Stimulated activated CD8-positive, alpha-beta memory T cell treated with anti-CD3 and anti-CD28 coated beads, Interleukin-7, amount 100 ng/mL, for 4 hours (primary cell): Measurements from ENCODE around the gene MOCOS.

Source experiments
- DNase-seq, 2 donors: peaks; one replicate each; pipeline ENCODE4 v3.0.0-alpha.2; 2020; ENCODE audit warnings: low read depth in 2 of 2

Gene MOCOS

DNA sequence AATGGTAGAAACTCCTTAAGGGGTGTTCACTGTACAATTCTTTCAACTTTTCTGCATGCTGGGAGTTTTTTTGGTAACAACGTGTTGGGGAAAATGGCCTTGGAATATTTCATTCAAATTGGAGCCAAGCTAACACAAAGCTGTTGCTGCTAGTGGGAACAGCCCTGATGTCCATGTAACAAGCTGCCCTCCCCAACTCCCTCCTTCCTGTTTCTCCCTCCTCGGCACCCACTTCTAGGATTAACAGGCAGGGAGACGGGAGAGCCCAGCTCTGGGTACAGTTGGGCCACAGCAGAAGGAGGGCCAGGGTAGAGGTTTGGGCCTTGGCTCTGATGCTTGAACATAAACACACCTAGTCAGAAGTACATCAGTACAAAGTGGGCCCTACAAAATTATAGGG lies 9.4 kb upstream of the MOCOS start:
- DNase-seq: no peak

DNA sequence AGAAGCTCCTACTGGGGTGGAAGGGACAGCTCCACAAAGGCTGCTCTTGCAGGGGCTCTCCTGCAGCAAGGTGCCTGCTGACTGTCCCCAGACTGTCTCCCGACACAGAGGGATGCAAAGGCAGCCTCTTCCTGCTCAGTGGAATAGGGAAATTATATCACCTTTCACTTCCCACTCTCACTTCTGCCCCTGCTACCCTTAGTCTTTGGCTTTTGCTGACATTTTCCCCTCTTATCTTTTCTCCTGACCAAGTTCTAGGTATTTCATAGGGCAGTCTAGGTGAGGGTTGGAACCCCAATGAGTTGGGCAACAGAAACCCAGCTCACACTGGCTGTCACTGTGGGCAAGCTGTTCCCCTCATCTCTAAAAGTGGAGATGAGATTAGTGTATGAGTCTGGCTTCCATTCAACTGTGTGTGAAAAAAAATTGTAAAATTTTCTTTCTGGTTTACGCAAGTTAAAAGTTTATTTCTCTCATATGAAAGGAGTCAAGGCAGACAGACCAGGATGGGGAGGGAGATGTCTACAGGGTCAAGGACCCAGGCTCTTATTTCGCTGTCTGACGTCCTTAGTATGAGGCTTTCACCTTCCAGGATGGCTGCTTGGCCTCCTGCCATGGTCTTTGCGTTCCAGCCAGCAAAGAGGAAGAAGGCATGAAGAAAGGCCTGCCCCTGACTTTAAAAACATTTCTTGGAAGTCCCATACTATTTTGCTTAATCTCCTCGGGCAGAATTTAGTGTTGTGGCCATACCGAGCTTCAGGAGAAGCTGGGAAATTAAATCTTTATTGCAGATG lies 7.5 kb upstream of the MOCOS start:
- no peak for DNase-seq

DNA sequence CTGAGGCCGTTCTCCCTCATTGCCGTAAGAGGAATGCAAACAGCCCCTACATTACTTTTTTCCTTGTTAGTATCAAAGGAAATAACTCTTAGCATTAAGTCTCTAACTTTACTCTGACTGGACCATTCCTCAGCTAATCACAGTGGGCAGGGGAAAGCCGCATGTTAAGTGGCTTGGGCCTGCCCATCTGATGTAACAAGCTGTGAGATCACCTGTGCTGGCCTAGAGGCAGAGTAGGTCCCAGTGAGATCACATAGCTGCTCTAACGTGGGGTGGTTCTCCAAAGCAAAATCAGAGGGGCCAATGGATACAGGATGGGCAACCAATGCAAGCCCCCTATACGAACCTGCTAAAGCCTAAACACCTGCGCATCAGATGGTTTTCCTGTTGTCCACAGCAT lies 5.9 kb upstream of the MOCOS start:
- DNase-seq: no peak

DNA sequence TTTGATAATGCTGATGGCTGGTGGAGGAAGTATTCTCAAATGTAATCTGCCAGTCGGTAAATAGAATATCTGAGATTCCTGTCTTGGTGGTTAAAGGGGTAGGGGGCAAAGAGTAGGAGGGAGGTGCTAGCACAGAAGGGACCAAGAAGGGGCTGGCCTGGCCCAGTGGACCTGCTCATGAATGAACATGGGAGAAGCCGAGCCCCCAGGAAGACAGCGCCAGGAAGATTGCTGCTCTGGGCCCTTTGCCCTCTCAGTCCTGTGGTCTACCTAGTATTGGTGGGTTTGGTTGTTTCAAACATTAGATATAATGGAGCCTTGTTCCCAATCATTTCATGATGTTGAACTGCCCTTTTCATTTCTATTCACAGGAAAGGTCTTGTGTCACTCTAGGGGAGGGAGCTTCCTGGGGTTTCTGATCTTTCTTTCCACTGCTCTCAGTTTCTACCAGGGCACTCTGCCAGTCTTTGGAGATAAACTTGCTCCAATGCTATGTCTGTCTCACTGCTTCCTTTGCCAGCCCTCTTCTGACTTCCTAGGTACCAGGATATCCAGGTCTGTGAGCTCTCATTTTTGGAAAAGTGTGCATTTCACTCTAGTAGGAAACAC lies 5.3 kb upstream of the MOCOS start:
- DNase-seq: no peak

DNA sequence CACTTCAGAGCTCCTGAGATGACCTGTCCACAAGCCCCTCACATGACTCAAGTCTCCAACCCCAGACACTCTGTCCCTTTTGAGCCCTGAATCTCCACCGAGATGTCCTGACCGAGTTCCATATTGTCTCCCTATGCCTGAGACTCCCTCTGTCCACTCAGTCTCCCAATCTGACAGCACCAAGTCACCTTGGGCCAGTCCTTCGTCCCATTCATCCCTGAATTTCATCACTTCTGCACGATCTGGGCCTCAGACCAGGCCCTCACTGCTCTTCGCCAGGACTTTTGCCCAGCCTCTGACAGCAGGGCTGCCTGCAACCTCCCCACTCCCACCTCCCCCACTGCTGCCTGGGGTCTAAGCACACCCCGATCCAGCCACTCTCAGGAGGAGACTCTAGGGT lies 4.3 kb upstream of the MOCOS start:
- DNase-seq: no peak

DNA sequence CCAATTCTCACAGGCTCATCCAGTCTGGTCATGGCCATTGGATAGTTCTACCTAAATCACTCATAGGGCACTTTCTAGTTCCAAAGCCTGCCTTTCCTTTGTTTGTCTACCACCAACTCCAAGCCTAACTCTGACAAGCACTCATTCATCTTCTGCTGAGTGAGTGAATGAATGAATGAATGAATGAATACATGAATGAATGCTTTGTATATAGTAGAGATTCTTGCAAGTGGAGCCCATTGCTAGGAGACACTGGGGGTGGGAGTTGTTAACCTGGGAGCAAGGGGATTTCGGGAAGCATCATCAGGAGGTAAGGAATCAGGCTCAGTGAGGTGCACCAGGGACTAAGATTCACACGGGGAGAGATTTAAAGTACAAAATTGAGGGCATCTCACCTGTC lies 3.3 kb upstream of the MOCOS start:
- DNase-seq: no peak

DNA sequence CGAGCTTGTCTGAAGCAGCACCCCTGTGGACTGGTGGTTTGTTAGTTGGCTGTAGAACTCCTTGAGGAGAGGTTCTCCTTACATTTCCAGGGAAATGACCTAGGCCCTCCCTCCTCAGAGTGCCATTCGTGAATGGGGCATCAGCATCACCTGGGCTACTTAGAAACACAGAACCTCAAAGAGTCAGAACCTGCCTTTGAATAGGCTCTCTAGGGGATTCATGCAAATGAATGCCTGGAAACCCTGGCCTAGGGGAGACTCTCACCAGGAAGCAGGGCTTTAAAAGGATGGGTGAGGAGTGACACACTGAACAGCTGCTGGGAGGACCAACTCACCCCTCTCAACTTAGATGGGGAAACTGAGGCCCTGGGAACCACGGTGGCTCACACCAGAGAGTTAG lies 2.1 kb upstream of the MOCOS start:
- no peak for DNase-seq

DNA sequence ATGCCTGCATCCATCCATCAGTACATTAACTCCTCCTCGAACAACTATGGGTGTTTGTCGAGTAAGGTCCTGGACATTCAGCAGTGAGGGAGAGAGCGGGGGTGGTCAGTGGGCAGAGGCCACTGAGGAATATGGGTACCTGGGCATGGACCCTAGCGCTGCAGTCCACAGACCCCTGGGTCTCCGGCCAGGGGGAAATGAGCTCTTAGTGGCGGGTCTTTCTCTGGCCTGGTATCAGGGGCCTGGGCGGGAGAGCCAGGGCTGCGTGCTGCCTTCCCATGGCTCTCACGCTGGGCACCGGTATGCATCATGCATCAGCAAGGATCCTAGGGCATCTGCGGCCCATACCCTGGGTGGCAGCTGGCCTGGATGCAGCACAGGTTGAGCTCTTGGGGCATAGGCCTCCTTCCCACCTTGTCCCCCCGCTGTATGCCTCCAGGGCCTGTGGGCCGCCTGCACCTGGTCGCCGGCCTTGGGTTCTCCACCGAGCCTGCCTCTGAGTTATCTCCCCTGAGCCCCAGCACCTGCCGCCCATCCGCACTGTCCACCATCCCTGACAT lies 1.3 kb upstream of the MOCOS start:
- DNase-seq: no peak

DNA sequence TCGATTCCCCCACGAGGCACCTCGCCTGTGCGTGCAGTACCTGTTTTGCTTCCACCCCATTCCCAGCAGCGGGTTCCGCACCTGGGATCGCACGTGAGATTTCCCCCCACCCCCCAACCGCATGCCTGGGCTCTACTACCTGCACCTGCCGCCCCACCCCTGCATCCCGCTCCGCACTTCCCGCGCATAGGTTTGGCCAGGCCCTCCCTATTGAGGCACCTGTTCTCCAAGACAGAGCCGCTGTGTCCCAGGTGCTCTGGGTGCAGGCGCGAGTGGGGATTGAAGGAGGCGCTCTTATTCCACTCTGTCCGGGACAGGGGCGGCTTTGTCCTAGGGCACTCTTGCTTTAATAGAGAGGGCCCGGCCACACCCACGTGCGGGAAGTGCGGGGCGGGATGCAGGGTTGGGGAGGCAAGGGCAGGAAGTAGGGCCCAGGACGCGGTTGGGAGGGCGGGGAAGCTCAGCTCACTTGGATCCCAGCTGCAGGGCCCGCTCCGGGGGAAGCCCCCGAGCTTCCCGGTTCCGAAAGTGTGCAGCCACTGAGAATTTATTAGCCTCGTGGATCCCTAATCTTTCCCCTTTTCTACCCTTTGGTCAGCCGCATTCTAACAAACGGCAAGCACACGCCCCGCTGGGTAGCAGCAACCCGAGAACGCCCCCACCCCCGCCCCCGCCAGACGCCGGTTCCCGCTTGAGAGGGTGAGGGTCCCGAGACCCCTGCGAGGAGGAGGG lies 670 bp upstream of the MOCOS start:
- no peak for DNase-seq

DNA sequence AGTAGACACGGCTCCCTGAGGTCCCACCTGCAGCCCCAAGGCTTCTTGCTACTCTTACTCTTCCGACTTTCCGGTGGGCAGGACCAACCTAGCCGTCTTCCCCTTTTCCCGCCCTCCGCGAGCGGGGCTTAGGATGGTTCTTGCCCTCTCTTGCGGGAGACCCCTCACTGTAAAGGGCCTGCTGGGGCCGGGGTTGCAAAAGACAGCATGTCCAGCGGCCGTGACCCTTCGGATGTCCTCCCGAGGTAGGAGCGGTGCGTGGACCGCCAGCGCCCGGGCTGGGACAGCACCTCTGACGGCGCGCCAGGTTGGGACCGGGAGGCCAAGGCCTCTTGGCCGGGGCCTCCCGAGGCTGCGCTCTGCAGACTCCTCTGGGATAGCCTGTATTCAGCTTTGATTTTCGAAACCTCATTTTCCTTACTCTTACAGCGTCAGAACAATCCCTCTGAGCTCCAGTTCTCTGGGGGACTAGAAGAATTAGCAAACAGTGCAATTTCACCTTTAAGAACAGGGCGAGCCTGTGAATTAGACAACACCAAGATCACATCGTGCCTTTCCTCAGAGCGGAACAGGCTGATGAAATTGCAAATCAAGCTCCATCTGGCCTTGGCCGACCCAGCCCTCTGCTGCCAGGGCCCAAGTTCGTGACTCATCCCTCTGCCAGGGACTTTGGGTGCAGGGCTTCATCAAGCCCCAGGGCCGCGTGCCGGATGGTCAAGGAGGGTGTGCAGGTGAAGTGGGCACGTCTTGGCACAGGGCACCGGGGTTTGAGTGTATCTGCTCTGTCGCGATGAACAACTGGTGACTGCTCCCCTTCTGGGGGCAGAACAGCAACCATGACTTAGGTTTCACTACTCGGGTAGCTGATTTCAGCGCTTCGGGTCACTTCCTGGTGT lies 777 bp downstream of the MOCOS start:
- DNase-seq: no peak

DNA sequence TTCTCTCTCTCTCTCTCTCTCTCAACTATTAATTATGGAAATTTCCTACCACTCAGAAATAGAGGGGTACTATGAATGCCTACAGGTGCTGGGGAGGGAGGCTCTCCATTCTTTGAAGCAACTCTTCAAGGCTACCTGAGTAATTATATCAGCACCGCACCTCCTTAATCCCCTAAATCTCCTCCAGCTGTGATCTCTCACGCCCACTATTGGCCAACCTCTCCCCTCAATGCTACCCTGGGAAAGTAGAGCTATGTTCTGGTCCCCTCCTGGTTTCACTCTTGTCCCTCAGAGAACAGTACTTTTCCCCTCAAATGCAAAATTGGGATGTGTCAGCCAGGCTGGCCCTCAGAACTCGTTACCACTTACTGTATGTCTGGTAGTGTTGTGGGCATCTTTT lies 1.6 kb downstream of the MOCOS start:
- DNase-seq: no peak

DNA sequence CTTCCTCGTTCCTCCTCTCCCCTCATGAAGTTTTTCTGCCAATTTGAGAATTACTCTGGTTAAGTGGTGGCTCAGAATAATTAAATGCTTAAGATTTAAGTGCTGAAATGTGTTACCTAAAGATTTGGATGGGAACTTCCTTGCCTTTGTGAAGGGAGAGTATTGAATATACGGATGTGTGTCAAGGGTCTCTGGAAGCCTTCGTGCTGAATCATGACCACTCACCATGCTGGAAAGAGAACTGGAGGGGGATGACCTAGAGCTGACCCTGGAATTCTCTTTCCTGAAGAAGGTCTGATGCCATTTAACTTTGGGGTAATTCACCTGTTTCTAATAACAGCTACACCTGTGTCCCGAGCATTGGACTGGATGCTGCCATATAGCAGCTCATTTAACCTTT lies 2.2 kb downstream of the MOCOS start:
- no peak for DNase-seq

DNA sequence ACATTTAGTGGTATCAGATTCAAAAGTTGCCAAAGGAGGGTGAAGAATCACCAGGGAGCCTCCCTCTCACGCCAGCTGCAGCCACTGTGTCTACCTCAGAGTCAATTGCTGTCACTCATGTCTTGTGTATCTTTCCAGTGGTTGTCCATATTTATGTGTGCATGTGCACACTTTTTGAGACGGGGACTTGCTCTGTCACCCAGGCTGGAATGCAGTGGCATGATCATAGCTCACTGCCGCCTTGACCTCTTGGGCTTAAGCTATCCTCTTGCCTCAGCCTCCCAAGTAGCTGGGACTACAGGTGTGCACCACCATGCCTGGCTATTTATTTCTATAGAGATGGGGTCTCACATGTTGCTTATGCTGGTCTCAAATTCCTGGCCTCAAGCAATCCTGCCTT lies 4.0 kb downstream of the MOCOS start:
- no peak for DNase-seq

DNA sequence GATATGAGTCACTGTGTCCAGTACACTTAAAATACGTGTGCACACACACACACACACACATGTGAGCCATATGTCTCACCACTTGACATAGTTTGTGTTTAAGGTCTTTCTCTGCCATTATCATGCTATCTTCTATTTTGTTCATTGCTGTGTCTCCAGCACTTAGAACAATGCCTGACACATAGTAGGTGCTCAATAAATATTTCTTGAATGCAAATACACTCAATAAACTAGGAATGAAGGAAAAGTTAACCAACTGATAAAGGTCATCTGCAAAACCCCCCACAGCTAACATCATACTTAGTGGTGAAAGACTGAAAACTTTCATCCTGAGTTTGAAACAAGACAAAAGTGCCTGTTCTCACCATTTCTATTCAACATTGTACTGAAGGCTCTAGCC lies 4.4 kb downstream of the MOCOS start:
- no peak for DNase-seq

DNA sequence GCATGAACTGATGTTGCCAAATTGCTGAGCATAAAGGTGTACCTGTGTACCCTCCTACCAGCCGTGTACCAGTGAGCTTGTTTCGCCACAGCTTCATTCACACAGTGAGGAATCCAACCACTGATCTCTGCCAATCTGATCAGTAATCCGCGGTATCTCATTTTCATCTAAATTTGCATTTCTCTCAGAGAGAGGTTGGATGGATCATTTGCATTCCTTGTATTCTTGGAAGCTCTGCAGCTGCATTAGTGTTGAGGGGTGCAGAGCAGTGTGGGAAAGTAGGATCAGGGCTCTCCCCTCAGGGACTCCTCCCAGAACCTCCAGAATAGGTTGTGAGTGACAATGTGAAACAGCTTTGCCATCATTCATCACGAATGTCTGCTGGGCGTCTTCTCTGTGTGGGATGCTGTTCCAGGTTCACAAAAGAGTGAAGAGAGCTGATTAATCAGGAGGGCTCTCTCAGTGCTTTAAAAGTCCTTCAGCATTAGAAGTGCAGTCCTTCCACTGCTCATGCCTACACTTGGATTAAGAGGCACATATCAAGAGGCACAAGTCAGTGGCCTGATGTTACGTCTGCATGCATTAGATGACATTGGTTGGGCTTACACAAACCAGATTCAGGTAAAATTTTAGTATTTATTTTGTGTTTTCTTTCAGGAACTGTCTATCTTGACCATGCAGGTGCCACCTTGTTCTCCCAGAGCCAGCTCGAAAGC lies 7.5 kb downstream of the MOCOS start:
- DNase-seq: no peak

DNA sequence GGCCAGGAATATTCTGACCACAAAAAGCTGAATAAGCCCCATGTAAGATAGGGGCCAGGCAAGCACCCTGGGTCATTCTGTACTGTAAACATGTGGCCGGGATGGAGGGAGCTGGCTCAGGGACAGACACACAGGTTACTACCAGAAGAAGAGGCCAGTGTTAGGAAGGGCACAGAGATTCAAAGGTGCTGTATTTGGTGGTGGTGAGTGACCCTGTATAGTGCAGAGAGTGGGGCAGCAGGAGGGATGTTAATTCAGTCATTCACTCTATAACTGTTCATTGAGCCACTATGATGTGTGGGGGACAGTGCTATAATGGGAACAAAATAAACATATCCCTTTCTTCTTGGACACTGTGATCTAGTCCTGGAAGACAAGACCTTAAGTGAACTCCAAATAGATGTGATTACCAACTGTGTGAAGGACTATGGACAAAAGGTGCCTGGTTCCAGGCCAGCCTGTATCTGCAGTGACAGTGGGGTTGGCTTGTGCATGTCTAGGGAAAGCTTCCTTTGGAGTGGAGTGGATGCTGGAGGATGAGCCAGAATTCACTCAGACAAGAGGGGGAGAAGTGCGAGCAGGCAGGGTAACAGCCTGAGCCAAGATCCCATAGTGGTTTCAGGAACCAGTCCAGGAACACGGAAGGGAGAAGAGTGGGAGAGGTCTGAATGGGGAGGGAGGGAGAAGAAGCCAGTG lies 8.3 kb downstream of the MOCOS start:
- no peak for DNase-seq

DNA sequence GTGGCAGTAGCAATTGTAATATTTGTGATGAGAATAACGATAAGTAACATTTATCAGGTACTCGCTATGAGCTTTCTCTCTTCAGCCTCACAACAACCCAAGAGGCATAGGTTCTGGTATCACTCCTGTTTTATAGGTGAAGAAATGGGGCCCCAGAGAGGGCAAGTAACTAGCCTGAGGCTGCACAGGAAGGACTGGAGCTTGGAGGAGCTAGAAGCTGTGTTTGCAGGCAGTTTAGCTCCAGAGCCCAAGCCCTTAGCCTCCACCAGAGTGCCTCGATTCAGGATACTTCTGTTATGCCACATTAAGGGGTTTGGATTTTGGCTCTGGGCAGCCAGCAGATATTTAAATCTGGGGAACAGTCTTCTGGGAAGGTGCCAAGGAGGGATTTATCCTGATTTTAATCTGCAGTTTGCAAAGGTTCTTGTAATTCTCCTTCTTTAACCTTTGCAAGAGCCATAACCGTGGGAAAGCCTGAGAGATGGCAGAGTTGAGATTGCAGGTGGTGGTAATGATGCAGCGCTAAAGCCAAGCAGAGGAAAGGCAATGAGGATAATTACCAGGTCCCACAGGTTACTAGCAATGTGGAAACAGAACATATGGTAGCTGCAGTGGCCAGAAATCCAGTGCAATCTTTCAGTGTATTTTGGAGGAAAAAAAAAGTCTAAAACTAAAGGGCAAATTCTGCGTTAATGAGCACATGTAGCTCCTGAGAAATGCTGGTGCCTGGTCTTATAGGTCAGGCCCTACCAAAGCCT lies 9.1 kb downstream of the MOCOS start:
- no peak for DNase-seq

DNA sequence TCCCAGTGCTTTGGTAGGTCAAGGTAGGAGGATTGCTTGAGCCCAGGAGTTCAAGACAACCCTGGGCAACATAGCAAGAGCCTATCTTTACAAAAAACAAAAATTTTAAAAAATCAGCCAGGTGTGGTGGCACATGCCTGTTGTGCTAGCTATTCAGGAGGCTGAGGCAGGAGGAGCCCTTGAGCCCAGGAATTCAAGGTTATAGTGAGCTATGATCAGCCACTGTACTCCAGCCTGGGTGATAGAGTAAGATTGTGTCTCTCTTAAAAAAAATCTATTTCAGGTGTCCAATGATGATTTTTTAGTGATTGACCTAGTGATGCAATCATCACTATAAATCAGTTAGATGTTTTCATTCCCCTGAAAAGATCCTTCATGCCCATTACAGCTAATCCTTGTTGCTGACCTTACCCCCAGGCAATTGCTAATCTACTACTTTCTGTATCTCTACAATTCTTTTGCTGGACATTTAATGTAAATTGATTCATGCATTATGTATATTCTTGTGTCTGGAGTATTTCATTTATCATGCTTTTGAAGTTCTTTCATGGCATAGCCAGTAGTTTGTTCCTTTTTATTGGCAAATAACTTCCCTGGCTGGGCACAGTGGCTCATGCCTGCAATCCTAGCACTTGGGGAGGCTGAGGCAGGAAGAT lies 10.3 kb downstream of the MOCOS start:
- DNase-seq: no peak

DNA sequence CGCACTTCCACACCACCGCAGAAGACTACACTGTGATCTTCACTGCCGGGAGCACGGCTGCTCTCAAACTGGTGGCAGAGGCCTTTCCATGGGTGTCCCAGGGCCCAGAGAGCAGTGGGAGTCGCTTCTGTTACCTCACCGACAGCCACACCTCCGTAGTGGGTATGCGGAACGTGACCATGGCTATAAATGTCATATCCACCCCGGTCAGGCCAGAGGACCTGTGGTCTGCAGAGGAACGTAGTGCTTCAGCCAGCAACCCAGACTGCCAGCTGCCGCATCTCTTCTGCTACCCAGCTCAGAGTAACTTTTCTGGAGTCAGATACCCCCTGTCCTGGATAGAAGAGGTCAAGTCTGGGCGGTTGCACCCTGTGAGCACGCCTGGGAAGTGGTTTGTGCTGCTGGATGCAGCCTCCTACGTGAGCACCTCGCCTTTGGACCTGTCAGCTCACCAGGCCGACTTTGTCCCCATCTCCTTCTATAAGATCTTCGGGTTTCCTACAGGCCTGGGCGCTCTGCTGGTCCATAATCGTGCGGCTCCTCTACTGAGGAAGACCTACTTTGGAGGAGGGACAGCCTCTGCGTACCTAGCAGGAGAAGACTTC lies 12.5 kb downstream of the MOCOS start:
- no peak for DNase-seq
